AG09309 (cell line): ENCODE results near the gene TNFSF9.

ENCODE experiments used
- DNase-seq: peaks from one replicate; pipeline ENCODE4 v3.0.0-alpha.2; 2010; ENCODE audit warnings: low read depth
- H3K4me3 ChIP-seq: 2 replicates; pipeline ENCODE4 v1.5.1; 2011; ENCODE audit warnings: mild to moderate bottlenecking, low read depth, low read length, moderate library complexity; ENCODE audit not compliant: control insufficient read depth
- CTCF ChIP-seq: IDR thresholded peaks from 2 replicates; pipeline ENCODE4 v1.5.1; 2011; ENCODE audit warnings: mild to moderate bottlenecking, low read depth, low read length, inconsistent platforms; ENCODE audit not compliant: insufficient read depth, control insufficient read depth; ENCODE audit errors: missing control alignments

The TNFSF9 gene

GRCh38 chr19:6528544-6529121, 2.2 kb upstream of the TNFSF9 start:
- TF ChIP-seq CTCF: no peak
- DNase-seq: no peak
- no peak overlapping the region for H3K4me3 ChIP-seq

- DNase-seq: no peak
- TF ChIP-seq CTCF: no peak
- H3K4me3 ChIP-seq: no peak overlapping the region
Measured at GRCh38 chr19:6529351-6529750, 1.5 kb upstream of the TNFSF9 start.

GRCh38 chr19:6529937-6530385, 865 bp upstream of the TNFSF9 start:
- H3K4me3 ChIP-seq: peak overlapping the region; percentile 59
- TF ChIP-seq CTCF: no peak
- no peak for DNase-seq

GRCh38 chr19:6531163-6531955, 533 bp downstream of the TNFSF9 start:
- no peak for TF ChIP-seq CTCF
- peak overlapping the region; percentile 59 for H3K4me3 ChIP-seq
- no peak for DNase-seq

- DNase-seq: no peak
- TF ChIP-seq CTCF: no peak
- no peak overlapping the region for H3K4me3 ChIP-seq
Measured at GRCh38 chr19:6531956-6532243, 1.1 kb downstream of the TNFSF9 start.

- no peak for TF ChIP-seq CTCF
- DNase-seq: no peak
- H3K4me3 ChIP-seq: no peak overlapping the region
Measured at GRCh38 chr19:6532244-6532999, 1.6 kb downstream of the TNFSF9 start.
